ENCODE results near the gene RAMACL.

- no peak for TF ChIP-seq CTCF (IDR thresholded peaks at IDR 0.05; ENCODE audit: low read depth, low read length)
- TF ChIP-seq EZH2phosphoT487 (IDR thresholded peaks at IDR 0.05; ENCODE audit: low read depth) = no peak
These were observed 26.0 kb upstream of the RAMACL start for GRCh38 chr6:166612471-166612881.

Data from OCI-LY3 (cell line).